Measurements from ENCODE around the gene DNM3. TPM values are rescaled to one million over a fixed set of nuclear protein-coding genes. Genes with fewer than 3 reads are reported as not detected.

DNM3 gene
- total and polyA plus RNA-seq, 2 of the 8 experiments (the other 6 are each of a cell fraction or from before 2014, with no cell fraction given) = 2.0 to 8.5 TPM

GRCh38 chr1:171807556-171807955, 33.7 kb upstream of the DNM3 start:
- Histone ChIP-seq H3K23me2 (ENCODE audit: low read depth, low read length) (no peaks in the 10 kb centered on the region), H3K9me3 (ENCODE audit: insufficient read depth in 2 of 2, low read depth in 1 of 2, low read length in 1 of 2) (no peaks in the 10 kb centered on the region), H3K14ac (ENCODE audit: insufficient read length) (no peak overlapping the region), H2AK5ac (ENCODE audit: low read depth, low read length) (no peak overlapping the region), H4K8ac (ENCODE audit: extremely low read depth, insufficient read depth, low read length) (no peak overlapping the region), H3K4me3 (ENCODE audit: extremely low read depth in 1 of 4, insufficient read depth in 2 of 4, low read depth in 3 of 4, low read length in 4 of 4) (no peak overlapping the region), H4K5ac (ENCODE audit: insufficient read length, low read depth, low read length) (no peak overlapping the region), H3K23ac (ENCODE audit: insufficient read length) (no peak overlapping the region), H2BK120ac (replicated peaks; ENCODE audit: low read depth, low read length) (no peak overlapping the region), H3K79me1 (ENCODE audit: low read depth, low read length) (no peaks in the 10 kb centered on the region), H2BK15ac (ENCODE audit: low read length) (no peak overlapping the region), H2BK20ac (ENCODE audit: low read length) (no peak overlapping the region), H2AFZ (ENCODE audit: low read length) (no peak overlapping the region), H2BK5ac (ENCODE audit: low read depth, low read length) (no peak overlapping the region), H4K91ac (replicated peaks; ENCODE audit: insufficient read length, low read length) (no peak overlapping the region), H3K18ac (ENCODE audit: extremely low read depth, low read length) (no peak overlapping the region), H3K9ac (replicated peaks in 1 of 4; ENCODE audit: extremely low read depth in 1 of 4, low read depth in 3 of 4, low read length in 3 of 4) (no peak overlapping the region), H2BK12ac (ENCODE audit: low read depth, low read length) (no peak overlapping the region), H3K27ac (ENCODE audit: low read depth, low read length) (no peak overlapping the region), H3K36me3 (ENCODE audit: control insufficient read depth in 2 of 4, insufficient read depth in 4 of 4, low read length in 3 of 4) (no peaks in the 10 kb centered on the region), H3K4ac (replicated peaks; ENCODE audit: insufficient read length, low read depth, low read length) (no peak overlapping the region), H3K4me2 (ENCODE audit: insufficient read depth in 1 of 2, low read depth in 2 of 2, low read length in 2 of 2) (no peak overlapping the region), H3K79me2 (ENCODE audit: control insufficient read depth in 1 of 2, insufficient read depth in 2 of 2, low read length in 2 of 2) (no peaks in the 10 kb centered on the region), H4K20me1 (replicated peaks in 1 of 2; ENCODE audit: control insufficient read depth in 1 of 2, insufficient read depth in 2 of 2, low read length in 2 of 2) (no peaks in the 10 kb centered on the region), H3K27me3 (replicated peaks in 1 of 4; ENCODE audit: control insufficient read depth in 3 of 4, extremely low read depth in 1 of 4, insufficient read depth in 3 of 4, low read length in 3 of 4) (no peaks in the 10 kb centered on the region), H3K4me1 (replicated peaks in 1 of 4; ENCODE audit: control insufficient read depth in 3 of 4, insufficient read depth in 4 of 4, low read length in 3 of 4) (peaks cover 0 to 3% (median 0%) of the 10 kb centered on the region in 4 experiments; a peak in 2 of 7 replicates), H3K56ac (replicated peaks; ENCODE audit: insufficient read length, low read depth, low read length) (no peak overlapping the region)
- DNase-seq (ENCODE audit: low read depth in 1 of 2, low spot score in 2 of 2) (no peak), FAIRE-seq (no peak)
- ChIA-PET CTCF (ENCODE audit: partially characterized antibody) (interaction anchor here (0.7 to 16.4 kb wide), 5 partner anchors 11 to 232 kb away, joined by 3 to 694 read pairs (median 3); no protein-coding TSS in a partner anchor), POLR2A (ENCODE audit: partially characterized antibody) (no interaction called here)
- 86% methylated on average over 4 of the region's 4 CpGs; no CpG with 5 or more reads in 1 of the 2 experiments for WGBS, 2 experiments (ENCODE audit: extremely low coverage in 1 of 2, insufficient coverage in 1 of 2, insufficient read length in 1 of 2, insufficient replicate concordance in 2 of 2, low coverage in 1 of 2, low lambda C conversion rate in 2 of 2, missing lambda C conversion rate in 1 of 2)
- no peak for TF ChIP-seq RNF2 (IDR thresholded peaks at IDR 0.05; ENCODE audit: borderline replicate concordance, low read depth, low read length, missing control alignments, poor library complexity, severe bottlenecking)
- TF ChIP-seq CBX5 (IDR thresholded peaks at IDR 0.05; ENCODE audit: low read depth, low read length) = no peak
- no peak for TF ChIP-seq EP300 (IDR thresholded peaks at IDR 0.05; ENCODE audit: borderline replicate concordance in 1 of 2, low read depth in 2 of 2, low read length in 2 of 2)
- TF ChIP-seq ASH2L (IDR thresholded peaks at IDR 0.05; ENCODE audit: low read length) = no peak
- no peak for TF ChIP-seq HDAC2 (IDR thresholded peaks at IDR 0.05; ENCODE audit: borderline replicate concordance in 1 of 2, low read depth in 2 of 2, low read length in 2 of 2)
- no peak for TF ChIP-seq ATF3 (IDR thresholded peaks at IDR 0.05; ENCODE audit: insufficient read depth, low read depth, low read length)
- TF ChIP-seq PHF8 (conservative IDR thresholded peaks at IDR 0.05; ENCODE audit: low read depth, low read length) = no peak
- TF ChIP-seq USF2 (IDR thresholded peaks at IDR 0.05; ENCODE audit: low read length) = no peak
- TF ChIP-seq SIN3A (conservative IDR thresholded peaks at IDR 0.05 in 1 of 2, IDR thresholded peaks at IDR 0.05 in 1 of 2; ENCODE audit: low read depth in 1 of 2, low read length in 2 of 2) = no peak
- no peak for TF ChIP-seq MAFK (IDR thresholded peaks at IDR 0.05; ENCODE audit: low read depth, low read length)

Measured in H1 (cell line).